HCT116 (cell line): ENCODE results near the gene AGAP1.

ENCODE experiments used
- CEBPB ChIP-seq: IDR thresholded peaks from 2 replicates; pipeline ENCODE4 v1.6.1; 2012; ENCODE audit warnings: low read depth
- POLR2A ChIP-seq: IDR thresholded peaks from 2 replicates; pipeline ENCODE4 v1.7.0; 2011; ENCODE audit warnings: borderline replicate concordance; ENCODE audit not compliant: insufficient read depth, insufficient read length; ENCODE audit errors: extremely low read depth
- TF ChIP-seq, protein P1 (sequence below), 3 experiments: fragments of 200-600 bp in 1 of 3; sonication (generic) in 1 of 3; IDR thresholded peaks in 2 of 3; conservative IDR thresholded peaks in 1 of 3; 2 replicates each; pipeline ENCODE4 v1.5.1; 2012 to 2017; ENCODE audit warnings: low read depth in 2 of 3, low read length in 2 of 3, antibody characterized with exemption in 1 of 3, borderline replicate concordance in 1 of 3, control low read depth in 1 of 3, mild to moderate bottlenecking in 1 of 3, mixed read lengths in 1 of 3, mixed run types in 1 of 3, moderate library complexity in 1 of 3; ENCODE audit not compliant: insufficient read depth in 1 of 3

DNA sequence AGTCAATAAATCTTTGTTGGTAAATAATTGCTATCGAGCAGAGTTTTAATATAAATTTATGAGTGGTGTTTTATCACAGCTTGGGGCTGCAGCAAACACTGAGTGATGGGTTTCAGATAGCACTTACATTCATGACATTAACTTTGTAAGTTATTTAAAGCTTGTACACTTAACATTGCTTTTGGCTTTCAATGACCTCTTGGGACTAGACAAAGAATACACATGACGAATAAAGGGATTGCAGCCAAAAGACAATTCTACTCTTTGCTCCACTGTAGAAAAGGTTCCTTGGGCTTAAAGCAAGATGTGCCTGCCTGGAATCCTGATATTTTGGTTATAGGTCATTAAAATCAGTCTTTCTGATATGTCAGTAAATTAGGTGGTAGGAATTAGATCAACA lies 374.8 kb downstream of the AGAP1 start:
- TF ChIP-seq POLR2A (no peak), CEBPB (no peak)
- TF ChIP-seq, protein P1, sequence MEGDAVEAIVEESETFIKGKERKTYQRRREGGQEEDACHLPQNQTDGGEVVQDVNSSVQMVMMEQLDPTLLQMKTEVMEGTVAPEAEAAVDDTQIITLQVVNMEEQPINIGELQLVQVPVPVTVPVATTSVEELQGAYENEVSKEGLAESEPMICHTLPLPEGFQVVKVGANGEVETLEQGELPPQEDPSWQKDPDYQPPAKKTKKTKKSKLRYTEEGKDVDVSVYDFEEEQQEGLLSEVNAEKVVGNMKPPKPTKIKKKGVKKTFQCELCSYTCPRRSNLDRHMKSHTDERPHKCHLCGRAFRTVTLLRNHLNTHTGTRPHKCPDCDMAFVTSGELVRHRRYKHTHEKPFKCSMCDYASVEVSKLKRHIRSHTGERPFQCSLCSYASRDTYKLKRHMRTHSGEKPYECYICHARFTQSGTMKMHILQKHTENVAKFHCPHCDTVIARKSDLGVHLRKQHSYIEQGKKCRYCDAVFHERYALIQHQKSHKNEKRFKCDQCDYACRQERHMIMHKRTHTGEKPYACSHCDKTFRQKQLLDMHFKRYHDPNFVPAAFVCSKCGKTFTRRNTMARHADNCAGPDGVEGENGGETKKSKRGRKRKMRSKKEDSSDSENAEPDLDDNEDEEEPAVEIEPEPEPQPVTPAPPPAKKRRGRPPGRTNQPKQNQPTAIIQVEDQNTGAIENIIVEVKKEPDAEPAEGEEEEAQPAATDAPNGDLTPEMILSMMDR (IDR thresholded peaks at IDR 0.05 in 2 of 3, conservative IDR thresholded peaks at IDR 0.05 in 1 of 3; ENCODE audit: borderline replicate concordance in 1 of 3, insufficient read depth in 1 of 3, low read depth in 2 of 3, low read length in 2 of 3): no peak
